Measurements from ENCODE around the gene SMIM23. TPM values are rescaled to one million over a fixed set of nuclear protein-coding genes. Genes with fewer than 3 reads are reported as not detected.

Gene SMIM23
- total RNA-seq, 1 donor from 2014 or later: not detected

DNA sequence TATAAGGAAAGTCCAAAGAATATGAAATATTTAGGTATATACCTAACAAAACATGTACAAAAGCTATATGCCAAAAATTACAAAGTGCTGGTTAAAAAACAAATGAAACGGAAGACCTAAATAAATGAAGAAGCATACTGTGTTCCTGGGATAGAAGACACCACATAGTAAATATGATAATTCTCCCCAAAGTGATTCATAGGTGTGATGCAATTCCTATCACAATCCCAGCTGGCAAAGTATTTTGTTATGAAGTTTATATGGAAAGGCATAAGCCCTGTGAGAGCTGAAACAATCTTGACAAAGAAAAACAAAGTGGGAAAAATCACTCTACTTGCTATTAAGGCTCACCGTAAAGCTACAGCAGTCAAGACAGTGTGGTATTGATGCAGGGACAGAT lies 2.6 kb upstream of the SMIM23 start:
- H3K4me3 Mint-ChIP-seq: no peak overlapping the region
- H3K27ac Mint-ChIP-seq: no peak overlapping the region
- no peaks in the 10 kb centered on the region for H3K36me3 Mint-ChIP-seq (ENCODE audit: low read depth)
- H3K9me3 Mint-ChIP-seq: no peaks in the 10 kb centered on the region
- DNase-seq: no peak
- H3K4me1 Mint-ChIP-seq: no peaks in the 10 kb centered on the region
- intact Hi-C loops (cut with micrococcal nuclease): no loop called here
- H3K27me3 Mint-ChIP-seq: peaks cover 1% of the 10 kb centered on the region

DNA sequence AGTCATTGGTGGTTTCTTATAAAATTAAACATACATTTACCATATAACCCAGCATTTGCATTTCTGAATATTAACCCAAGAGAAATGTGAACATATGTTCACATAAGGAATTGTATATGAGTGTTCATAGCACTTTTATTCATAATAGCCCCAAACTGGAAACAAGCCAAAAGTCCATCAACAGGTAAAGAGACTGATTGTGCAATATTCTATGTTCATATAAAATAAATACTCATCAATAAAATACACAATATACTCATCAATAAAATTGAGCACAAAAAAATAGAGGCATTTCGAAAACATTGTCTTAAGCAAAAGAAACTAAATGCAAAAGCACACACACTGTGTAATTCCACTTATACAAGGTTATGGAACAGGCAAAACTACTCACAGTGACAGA lies 3.7 kb downstream of the SMIM23 start:
- Mint-ChIP-seq H3K4me1 (no peaks in the 10 kb centered on the region), H3K4me3 (no peak overlapping the region), H3K27ac (no peak overlapping the region), H3K36me3 (ENCODE audit: low read depth) (no peaks in the 10 kb centered on the region), H3K9me3 (no peaks in the 10 kb centered on the region), H3K27me3 (no peaks in the 10 kb centered on the region)
- DNase-seq: no peak
- intact Hi-C loops (cut with micrococcal nuclease): no loop called here

DNA sequence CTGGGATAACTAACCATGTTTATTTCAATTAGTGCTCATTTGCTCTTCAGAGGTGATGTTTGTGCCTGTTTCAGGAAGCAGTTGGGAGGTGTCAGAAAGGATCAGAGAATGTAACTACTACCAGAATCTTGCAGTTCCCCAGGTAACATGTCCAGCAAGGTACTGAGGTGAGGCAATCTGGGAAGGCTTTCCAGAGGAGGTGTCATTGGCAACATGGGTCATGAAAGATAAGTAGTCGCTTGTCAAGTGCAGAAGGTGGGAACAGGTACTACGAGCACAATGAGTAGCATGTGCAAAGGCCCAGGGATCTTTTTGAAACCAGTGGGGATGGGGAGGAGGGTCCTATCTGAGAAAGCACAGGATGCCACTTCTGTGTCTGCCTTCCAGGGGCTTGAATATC lies 4.8 kb downstream of the SMIM23 start:
- Mint-ChIP-seq H3K9me3 (no peaks in the 10 kb centered on the region), H3K4me1 (no peaks in the 10 kb centered on the region), H3K27me3 (peaks cover 2% of the 10 kb centered on the region), H3K27ac (no peak overlapping the region), H3K4me3 (no peak overlapping the region), H3K36me3 (ENCODE audit: low read depth) (no peaks in the 10 kb centered on the region)
- intact Hi-C loops (cut with micrococcal nuclease): no loop called here
- no peak for DNase-seq

DNA sequence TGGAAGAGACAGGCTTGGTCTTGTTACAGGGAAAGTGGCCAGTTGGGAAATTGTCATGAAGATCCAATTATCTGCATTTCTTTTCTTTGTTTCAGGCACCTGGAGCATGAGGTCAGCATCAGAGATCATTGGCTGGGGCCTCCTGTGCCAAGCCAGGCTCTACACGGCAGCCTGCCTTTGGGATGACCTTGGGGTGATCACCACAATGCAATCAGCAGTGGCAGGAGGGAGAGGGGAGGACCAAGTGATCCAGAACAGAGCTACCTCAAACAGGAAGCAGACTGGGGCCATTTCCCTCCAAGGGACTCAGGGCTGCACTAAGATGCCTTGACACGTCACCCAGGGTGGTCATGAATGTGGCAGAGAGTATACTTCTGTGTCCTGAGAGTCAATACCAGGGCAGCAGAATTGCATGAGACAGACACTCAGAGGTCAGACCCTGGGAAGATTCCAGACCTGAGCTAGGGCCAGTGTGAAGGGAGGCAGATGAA lies 8.9 kb downstream of the SMIM23 start:
- DNase-seq: no peak
- intact Hi-C loops (cut with micrococcal nuclease): no loop called here
- H3K4me1 Mint-ChIP-seq: no peaks in the 10 kb centered on the region
- H3K4me3 Mint-ChIP-seq: no peak overlapping the region
- peaks cover 2% of the 10 kb centered on the region for H3K27me3 Mint-ChIP-seq
- no peak overlapping the region for H3K27ac Mint-ChIP-seq
- no peaks in the 10 kb centered on the region for H3K36me3 Mint-ChIP-seq (ENCODE audit: low read depth)
- no peaks in the 10 kb centered on the region for H3K9me3 Mint-ChIP-seq

DNA sequence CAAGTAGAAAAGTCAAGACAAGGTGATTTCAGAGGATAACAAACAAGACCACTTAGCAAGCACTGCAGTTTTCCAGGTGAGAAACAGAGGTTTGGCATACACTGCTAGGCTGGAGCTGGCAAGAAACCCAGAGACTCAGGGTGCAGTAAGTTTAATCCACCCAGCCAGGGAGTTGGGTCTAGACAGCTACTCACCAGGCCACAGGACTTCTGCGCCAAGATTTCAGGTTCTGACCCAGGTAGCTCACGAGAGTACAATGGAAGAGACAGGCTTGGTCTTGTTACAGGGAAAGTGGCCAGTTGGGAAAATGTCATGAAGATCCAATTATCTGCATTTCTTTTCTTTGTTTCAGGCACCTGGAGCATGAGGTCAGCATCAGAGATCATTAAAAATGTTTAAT lies 9.8 kb downstream of the SMIM23 start:
- Mint-ChIP-seq H3K9me3 (no peaks in the 10 kb centered on the region), H3K27me3 (peaks cover 4% of the 10 kb centered on the region), H3K4me3 (no peak overlapping the region), H3K36me3 (ENCODE audit: low read depth) (no peaks in the 10 kb centered on the region), H3K4me1 (no peaks in the 10 kb centered on the region), H3K27ac (no peak overlapping the region)
- intact Hi-C loops (cut with micrococcal nuclease): no loop called here
- no peak for DNase-seq

DNA sequence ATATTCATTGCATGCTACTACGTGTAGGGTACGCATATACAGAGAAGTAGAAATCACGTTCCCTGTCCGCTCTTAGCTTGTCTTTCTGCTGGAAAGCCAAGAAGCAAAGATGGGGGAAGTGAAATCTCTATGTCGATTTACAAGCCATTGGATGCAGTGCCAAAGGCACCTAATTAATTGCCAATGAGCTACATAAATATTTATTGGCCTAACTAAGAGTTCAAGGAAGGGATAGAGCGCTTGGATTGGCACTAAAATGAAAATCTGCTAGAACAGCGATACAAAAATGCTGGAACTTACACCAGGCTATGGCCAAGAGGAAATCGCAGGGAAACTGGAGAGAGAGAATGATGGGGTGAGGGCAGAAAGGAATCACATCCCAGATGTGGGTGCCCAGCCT lies 10.8 kb downstream of the SMIM23 start:
- DNase-seq: no peak
- no peaks in the 10 kb centered on the region for H3K36me3 Mint-ChIP-seq (ENCODE audit: low read depth)
- no peaks in the 10 kb centered on the region for H3K4me1 Mint-ChIP-seq
- H3K4me3 Mint-ChIP-seq: no peak overlapping the region
- peaks cover 5% of the 10 kb centered on the region for H3K27me3 Mint-ChIP-seq
- H3K9me3 Mint-ChIP-seq: no peaks in the 10 kb centered on the region
- intact Hi-C loops (cut with micrococcal nuclease): no loop called here
- H3K27ac Mint-ChIP-seq: no peak overlapping the region

DNA sequence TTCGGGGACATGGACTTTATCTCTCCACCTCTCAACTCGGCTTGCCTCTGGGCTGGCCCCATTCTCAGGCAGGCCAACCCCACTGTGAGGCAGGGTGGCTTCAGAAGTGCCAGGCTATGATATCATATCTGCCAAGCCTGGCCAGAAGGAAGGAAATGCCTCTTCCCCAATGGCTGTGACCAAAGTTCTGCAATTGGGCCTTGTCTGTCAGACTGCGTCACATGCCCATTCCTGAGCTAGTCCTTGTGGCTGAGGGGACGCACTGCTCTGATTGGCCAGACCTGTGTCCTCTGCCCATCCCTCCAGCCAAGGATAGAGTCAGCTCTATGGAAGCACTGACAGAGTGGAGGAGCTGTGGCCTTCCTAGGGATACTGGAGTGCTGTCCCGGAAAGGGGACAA lies 11.9 kb downstream of the SMIM23 start:
- intact Hi-C loops (cut with micrococcal nuclease): no loop called here
- Mint-ChIP-seq H3K4me3 (no peak overlapping the region), H3K4me1 (no peaks in the 10 kb centered on the region), H3K27me3 (peaks cover 5% of the 10 kb centered on the region), H3K9me3 (no peaks in the 10 kb centered on the region), H3K36me3 (ENCODE audit: low read depth) (no peaks in the 10 kb centered on the region), H3K27ac (no peak overlapping the region)
- DNase-seq: no peak

DNA sequence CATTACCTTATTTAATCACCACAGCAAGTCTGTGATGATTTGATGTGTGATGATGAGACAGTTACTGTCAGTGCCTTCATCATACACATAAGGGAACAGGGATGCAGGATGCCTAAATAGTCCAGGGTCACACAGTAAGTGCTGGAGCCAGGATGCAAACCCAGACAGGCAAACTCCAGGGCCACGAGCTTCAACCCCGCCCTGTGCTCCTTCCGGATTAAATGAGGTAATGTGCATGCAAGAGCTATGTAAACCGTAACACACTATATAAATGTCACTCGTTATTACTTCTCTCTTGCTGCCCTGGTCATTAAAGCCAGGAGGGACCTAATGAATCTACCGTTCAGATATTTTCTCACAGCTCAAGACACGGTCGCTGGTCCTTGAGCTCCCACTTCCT lies 12.8 kb downstream of the SMIM23 start:
- no peak overlapping the region for H3K27ac Mint-ChIP-seq
- H3K9me3 Mint-ChIP-seq: no peaks in the 10 kb centered on the region
- intact Hi-C loops (cut with micrococcal nuclease): no loop called here
- no peak for DNase-seq
- H3K4me3 Mint-ChIP-seq: no peak overlapping the region
- no peaks in the 10 kb centered on the region for H3K36me3 Mint-ChIP-seq (ENCODE audit: low read depth)
- H3K27me3 Mint-ChIP-seq: peaks cover 5% of the 10 kb centered on the region
- H3K4me1 Mint-ChIP-seq: no peaks in the 10 kb centered on the region

DNA sequence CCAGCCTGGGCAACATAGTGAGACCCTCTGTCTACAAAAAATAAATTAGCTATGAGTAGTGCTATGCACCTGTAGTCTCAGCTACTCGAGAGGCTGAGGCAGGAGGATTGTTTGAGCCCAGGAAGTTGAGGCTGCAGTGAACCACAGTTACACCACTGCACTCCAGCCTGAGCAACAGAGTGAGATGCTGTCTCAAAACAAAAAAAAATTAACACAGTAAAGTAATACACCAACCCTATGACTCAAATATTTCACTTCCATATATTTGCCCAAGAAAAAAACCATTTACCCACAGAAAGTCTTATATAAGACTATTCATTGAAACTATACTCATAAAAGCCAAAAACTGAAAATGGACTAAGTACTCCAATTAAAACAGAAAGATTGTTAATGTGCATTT lies 16.2 kb downstream of the SMIM23 start:
- Mint-ChIP-seq H3K4me1 (no peaks in the 10 kb centered on the region), H3K27ac (no peak overlapping the region), H3K4me3 (no peak overlapping the region), H3K27me3 (peaks cover 15% of the 10 kb centered on the region), H3K9me3 (no peaks in the 10 kb centered on the region), H3K36me3 (ENCODE audit: low read depth) (no peaks in the 10 kb centered on the region)
- intact Hi-C loops (cut with micrococcal nuclease): no loop called here
- no peak for DNase-seq

DNA sequence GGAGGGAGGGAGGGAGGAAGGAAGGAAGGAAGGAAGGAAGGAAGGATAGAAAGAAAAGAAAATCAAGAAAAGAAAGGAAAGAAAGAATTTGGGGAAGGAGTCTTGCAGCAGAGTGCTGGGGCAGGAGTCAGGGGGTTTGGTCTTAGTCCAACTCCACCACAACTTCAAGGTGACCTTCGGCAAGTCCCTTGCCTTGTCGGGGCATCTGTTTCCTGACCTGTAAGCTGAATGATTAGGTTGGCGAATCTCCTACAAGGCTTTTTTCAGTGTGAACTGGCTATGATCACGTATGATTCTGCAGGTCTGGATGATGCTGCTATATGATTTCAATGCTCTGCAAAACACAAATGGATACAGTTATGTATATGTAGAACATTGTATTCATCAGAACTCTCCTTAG lies 20.1 kb downstream of the SMIM23 start:
- no peaks in the 10 kb centered on the region for H3K36me3 Mint-ChIP-seq (ENCODE audit: low read depth)
- no peaks in the 10 kb centered on the region for H3K9me3 Mint-ChIP-seq
- intact Hi-C loops (cut with micrococcal nuclease): no loop called here
- no peak for DNase-seq
- H3K27me3 Mint-ChIP-seq: peaks cover 25% of the 10 kb centered on the region
- H3K27ac Mint-ChIP-seq: no peak overlapping the region
- H3K4me1 Mint-ChIP-seq: peaks cover 2% of the 10 kb centered on the region
- no peak overlapping the region for H3K4me3 Mint-ChIP-seq

DNA sequence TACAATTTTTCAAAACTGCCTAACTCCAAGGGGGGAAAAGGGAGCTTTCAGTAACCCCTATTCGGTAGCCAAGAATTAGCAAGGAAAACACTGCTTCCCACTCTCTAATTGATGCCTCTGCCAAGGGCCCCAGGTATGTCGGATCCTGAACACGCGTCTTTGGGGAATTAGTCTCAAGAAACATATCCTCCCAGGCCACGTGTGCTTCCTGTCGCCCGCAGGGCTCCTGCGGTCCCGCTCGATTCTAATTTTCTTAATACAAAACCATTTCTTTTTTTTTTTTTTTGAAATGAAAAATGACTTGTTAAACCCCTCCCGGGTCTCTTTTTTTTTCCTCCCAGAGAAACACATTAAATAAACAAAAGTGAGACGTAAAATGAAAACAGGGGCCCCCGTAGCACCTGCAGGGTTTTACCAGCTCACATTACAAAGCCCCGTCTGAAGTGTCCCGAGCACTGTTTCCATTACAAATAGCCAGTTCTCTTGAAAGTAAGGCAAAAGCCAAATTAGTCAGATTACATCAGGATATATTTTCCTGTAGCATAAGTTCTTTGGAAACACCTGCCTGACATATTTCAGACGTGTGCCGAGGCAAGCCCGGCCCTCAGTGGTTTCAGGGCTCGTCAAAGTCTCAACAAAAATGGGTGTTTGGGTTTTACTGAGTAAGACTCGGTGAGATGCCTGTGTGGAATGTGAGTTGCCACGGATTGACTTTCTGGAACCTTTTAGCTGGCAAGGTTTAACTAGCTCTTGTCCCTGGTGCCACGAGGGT lies 21.5 kb downstream of the SMIM23 start:
- Mint-ChIP-seq H3K27me3 (peaks cover 27% of the 10 kb centered on the region), H3K4me3 (no peak overlapping the region), H3K27ac (no peak overlapping the region), H3K36me3 (ENCODE audit: low read depth) (no peaks in the 10 kb centered on the region), H3K4me1 (peaks cover 2% of the 10 kb centered on the region), H3K9me3 (no peaks in the 10 kb centered on the region)
- intact Hi-C loops (cut with micrococcal nuclease): no loop called here
- DNase-seq: no peak

DNA sequence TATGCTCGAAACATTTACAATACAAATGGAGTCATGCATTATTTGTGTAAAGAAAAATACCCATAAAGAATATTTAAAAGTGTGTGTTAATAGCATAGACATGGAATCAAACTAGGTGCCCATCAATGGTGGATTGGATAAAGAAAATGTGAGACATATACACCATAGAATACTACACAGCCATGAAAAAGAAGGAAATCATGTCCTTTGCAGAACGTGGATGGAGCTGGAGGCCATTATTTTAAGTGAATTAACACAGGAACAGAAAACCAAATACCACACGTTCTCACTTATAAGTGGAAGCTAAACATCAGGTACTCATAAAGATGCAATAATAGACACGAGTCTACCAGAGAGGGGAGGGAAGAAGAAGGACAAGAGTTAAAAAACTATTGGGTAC lies 22.8 kb downstream of the SMIM23 start:
- peaks cover 27% of the 10 kb centered on the region for H3K27me3 Mint-ChIP-seq
- no peak overlapping the region for H3K27ac Mint-ChIP-seq

DNA sequence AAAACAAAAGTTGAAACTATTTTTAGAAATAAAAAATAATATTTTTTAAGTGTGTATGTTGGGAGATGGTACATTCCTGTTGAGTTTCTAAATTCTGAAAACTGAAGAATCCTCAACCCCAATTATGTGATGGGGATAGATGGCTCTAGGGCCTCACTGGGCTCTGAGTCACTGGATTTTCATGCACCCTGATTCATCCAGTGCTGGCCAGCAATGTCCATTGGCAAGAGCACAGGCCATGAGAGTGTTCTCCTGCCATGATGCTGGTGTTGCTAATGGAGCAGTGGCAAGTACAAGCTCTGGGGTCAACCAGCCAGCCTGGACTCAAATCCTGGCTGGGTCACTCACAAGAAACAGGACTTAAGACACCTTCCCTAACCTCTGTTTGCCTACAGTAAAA lies 23.3 kb downstream of the SMIM23 start:
- Mint-ChIP-seq H3K27ac (no peak overlapping the region), H3K4me1 (peaks cover 2% of the 10 kb centered on the region), H3K9me3 (no peaks in the 10 kb centered on the region), H3K27me3 (peaks cover 27% of the 10 kb centered on the region), H3K36me3 (ENCODE audit: low read depth) (no peaks in the 10 kb centered on the region), H3K4me3 (no peak overlapping the region)
- intact Hi-C loops (cut with micrococcal nuclease): no loop called here
- no peak for DNase-seq

More for the DNA sequence above, 22.8 kb downstream of the SMIM23 start:
- intact Hi-C loops (cut with micrococcal nuclease): no loop called here
- DNase-seq: no peak
- Mint-ChIP-seq H3K4me1 (peaks cover 2% of the 10 kb centered on the region), H3K9me3 (no peaks in the 10 kb centered on the region), H3K36me3 (ENCODE audit: low read depth) (no peaks in the 10 kb centered on the region), H3K4me3 (no peak overlapping the region)

DNA sequence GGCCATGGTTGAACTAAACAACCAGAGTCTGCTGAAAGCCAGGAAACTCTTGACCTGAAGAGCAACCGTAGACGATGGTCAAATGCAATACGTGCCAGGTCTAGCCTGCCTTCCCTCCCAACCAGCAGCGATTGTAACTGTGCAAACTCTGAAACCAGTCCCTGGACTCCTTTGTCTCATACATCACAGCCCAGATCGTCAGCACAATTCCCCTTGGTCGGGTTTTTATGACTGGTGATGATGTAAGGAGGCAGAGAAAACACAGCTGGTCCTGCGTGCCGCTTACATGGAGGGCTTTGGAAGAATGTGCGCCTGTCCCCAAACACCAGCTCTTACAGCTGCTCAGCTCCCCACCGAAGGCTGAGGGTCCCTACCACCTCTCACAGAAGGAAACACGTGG lies 24.6 kb downstream of the SMIM23 start:
- H3K4me1 Mint-ChIP-seq: peaks cover 2% of the 10 kb centered on the region
- intact Hi-C loops (cut with micrococcal nuclease): no loop called here
- H3K4me3 Mint-ChIP-seq: no peak overlapping the region
- no peaks in the 10 kb centered on the region for H3K36me3 Mint-ChIP-seq (ENCODE audit: low read depth)
- no peak overlapping the region for H3K27ac Mint-ChIP-seq
- H3K9me3 Mint-ChIP-seq: no peaks in the 10 kb centered on the region
- peaks cover 24% of the 10 kb centered on the region for H3K27me3 Mint-ChIP-seq
- no peak for DNase-seq

DNA sequence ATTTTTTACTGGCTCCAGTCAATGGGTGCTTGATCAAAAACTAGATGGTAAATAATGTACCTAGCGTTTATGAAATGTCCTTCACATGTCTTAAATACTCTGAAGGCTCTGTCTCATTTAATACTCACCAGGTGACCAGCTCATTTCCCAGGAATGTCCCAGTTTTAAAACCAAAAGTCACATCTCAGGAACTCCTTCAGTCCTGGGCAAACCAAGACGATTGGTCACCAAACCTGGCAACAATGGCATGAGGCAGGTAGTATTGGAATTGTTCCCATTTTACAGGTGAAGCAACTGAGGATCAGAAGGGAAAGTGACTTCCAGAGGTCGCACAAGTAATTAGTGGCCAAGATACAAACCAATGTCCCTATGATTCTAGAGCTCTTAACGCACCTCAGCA lies 27.7 kb downstream of the SMIM23 start:
- no peak overlapping the region for H3K27ac Mint-ChIP-seq
- no peaks in the 10 kb centered on the region for H3K4me1 Mint-ChIP-seq
- no peak for DNase-seq
- no peak overlapping the region for H3K4me3 Mint-ChIP-seq
- intact Hi-C loops (cut with micrococcal nuclease): no loop called here
- no peaks in the 10 kb centered on the region for H3K36me3 Mint-ChIP-seq (ENCODE audit: low read depth)
- H3K27me3 Mint-ChIP-seq: peaks cover 3% of the 10 kb centered on the region
- no peaks in the 10 kb centered on the region for H3K9me3 Mint-ChIP-seq
